Chondrocyte (in vitro differentiated cells): ENCODE results near the gene KIAA1328. TPM values are rescaled to one million over a fixed set of nuclear protein-coding genes. Genes with fewer than 3 reads are reported as not detected.

ENCODE experiments used
- DNase-seq: peaks from one replicate; pipeline ENCODE4 v3.0.0; 2021; ENCODE audit warnings: mixed read lengths, low spot score
- H3K27ac Mint-ChIP-seq: one replicate; pipeline ENCODE4 v1.8.0; 2021; ENCODE audit warnings: mild to moderate bottlenecking, moderate library complexity, mixed read lengths; ENCODE audit not compliant: unreplicated experiment
- H3K27me3 Mint-ChIP-seq: 2 replicates; pipeline ENCODE4 v1.8.0; 2021; ENCODE audit warnings: low read depth, mixed read lengths
- H3K36me3 Mint-ChIP-seq: 2 replicates; pipeline ENCODE4 v1.8.0; 2021; ENCODE audit warnings: low read depth, mixed read lengths
- H3K4me1 Mint-ChIP-seq: 2 replicates; pipeline ENCODE4 v1.8.0; 2021; ENCODE audit warnings: low read depth, mild to moderate bottlenecking, mixed read lengths
- H3K4me3 Mint-ChIP-seq: one replicate; pipeline ENCODE4 v1.8.0; 2021; ENCODE audit warnings: mild to moderate bottlenecking, moderate library complexity, mixed read lengths; ENCODE audit not compliant: unreplicated experiment
- H3K9me3 Mint-ChIP-seq: 2 replicates; pipeline ENCODE4 v1.8.0; 2021; ENCODE audit warnings: low read depth, mixed read lengths
- CTCF ChIP-seq: fragments of 200-600 bp; sonication (generic); IDR thresholded peaks from 2 replicates; pipeline ENCODE4 v1.5.0; 2021; ENCODE audit warnings: antibody characterized with exemption, mild to moderate bottlenecking, moderate library complexity
- total RNA-seq: library from RNA; stranded (reverse); gene quantifications from 3 replicates; pipeline ENCODE4 v1.2.1, GENCODE V29; 2021

Gene KIAA1328
- total RNA-seq, 1 donor from 2014 or later: 6.3 TPM

DNA sequence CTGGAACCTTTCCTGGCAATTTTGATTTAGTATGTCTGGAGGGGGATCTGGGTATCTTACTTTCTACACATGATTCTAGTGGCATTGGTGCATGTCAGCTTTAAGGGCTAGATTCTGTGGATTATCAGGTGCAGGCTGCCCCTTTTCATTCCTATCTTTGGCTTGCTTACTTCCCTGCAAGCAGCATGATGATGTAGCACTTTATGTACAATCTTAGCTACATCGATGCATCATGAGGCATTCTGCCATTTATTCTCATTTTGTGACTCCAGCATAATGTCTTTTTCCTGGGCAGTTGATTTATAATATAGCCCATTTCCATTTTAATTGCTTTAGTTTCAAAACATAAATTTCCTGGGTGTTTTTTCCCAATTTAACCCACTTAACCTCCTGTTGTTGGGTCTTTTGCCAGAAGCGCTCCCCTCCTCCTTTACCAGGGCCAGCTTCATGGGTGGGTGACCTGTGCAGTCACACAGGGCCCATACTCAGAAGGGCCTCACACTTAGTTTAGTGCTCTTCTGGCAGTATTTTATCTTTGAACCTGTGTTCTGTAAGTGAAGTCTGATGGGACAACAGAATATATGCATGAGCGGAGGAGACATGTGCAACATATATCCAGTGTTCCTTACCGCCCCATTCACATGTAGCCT is 36.2 kb upstream of the KIAA1328 start:
- Mint-ChIP-seq H3K9me3 (no peaks in the 10 kb centered on the region), H3K36me3 (peaks cover 38% of the 10 kb centered on the region), H3K4me1 (no peaks in the 10 kb centered on the region), H3K4me3 (no peak overlapping the region), H3K27ac (no peak overlapping the region), H3K27me3 (no peaks in the 10 kb centered on the region)
- no peak for DNase-seq
- no peak for TF ChIP-seq CTCF

- Mint-ChIP-seq H3K27me3 (no peaks in the 10 kb centered on the region), H3K4me3 (no peak overlapping the region), H3K27ac (peak overlapping the region; percentile 24), H3K36me3 (peaks cover 56% of the 10 kb centered on the region), H3K4me1 (peaks cover 5% of the 10 kb centered on the region), H3K9me3 (peaks cover 4% of the 10 kb centered on the region)
- no peak for TF ChIP-seq CTCF
- DNase-seq: no peak
These were observed 30.0 kb upstream of the KIAA1328 start for GRCh38 chr18:36798738-36799473.

DNA sequence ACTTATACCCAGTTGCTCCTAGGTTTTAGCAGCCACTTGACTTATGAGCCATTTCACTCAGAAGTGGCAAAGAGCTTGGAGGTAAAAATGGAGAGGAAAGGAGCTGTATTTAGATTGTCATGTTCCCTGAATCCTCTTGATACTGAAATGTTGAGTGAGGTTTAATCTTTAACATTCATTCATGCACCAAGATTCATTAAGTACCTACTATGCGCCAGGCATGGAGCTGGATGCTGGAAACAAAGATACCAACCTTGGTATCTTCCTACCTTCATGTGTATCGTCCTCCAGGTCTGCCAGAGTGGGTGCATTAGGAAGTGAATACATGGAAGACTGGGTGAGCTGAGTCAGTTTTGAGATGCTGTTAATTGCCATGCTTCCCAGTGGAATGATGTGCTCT is 23.8 kb upstream of the KIAA1328 start:
- Mint-ChIP-seq H3K4me3 (no peak overlapping the region), H3K4me1 (peaks cover 15% of the 10 kb centered on the region), H3K9me3 (peaks cover 4% of the 10 kb centered on the region), H3K36me3 (peaks cover 55% of the 10 kb centered on the region), H3K27me3 (no peaks in the 10 kb centered on the region), H3K27ac (no peak overlapping the region)
- no peak for DNase-seq
- no peak for TF ChIP-seq CTCF

DNA sequence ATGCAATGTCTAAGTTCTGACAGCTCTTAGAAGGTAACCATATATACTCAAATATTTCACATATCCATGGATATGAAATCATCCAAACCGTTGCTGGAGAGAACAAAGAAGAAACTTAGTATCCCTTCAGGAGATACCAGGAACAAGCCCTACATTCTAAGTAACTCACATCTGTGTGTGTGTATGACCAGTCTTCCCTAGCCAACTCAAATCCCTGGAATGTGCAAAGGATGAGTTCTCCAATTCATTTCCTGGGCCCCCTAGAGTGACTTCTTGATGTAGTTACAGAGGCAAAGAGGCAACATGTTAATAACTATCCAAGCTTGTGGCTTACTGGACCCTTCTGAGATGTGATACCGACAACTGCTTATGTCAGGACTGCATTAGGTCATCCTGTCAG is 20.2 kb upstream of the KIAA1328 start:
- TF ChIP-seq CTCF: no peak
- Mint-ChIP-seq H3K36me3 (peaks cover 39% of the 10 kb centered on the region), H3K27ac (no peak overlapping the region), H3K27me3 (no peaks in the 10 kb centered on the region), H3K9me3 (no peaks in the 10 kb centered on the region), H3K4me1 (peaks cover 28% of the 10 kb centered on the region), H3K4me3 (no peak overlapping the region)
- no peak for DNase-seq

DNA sequence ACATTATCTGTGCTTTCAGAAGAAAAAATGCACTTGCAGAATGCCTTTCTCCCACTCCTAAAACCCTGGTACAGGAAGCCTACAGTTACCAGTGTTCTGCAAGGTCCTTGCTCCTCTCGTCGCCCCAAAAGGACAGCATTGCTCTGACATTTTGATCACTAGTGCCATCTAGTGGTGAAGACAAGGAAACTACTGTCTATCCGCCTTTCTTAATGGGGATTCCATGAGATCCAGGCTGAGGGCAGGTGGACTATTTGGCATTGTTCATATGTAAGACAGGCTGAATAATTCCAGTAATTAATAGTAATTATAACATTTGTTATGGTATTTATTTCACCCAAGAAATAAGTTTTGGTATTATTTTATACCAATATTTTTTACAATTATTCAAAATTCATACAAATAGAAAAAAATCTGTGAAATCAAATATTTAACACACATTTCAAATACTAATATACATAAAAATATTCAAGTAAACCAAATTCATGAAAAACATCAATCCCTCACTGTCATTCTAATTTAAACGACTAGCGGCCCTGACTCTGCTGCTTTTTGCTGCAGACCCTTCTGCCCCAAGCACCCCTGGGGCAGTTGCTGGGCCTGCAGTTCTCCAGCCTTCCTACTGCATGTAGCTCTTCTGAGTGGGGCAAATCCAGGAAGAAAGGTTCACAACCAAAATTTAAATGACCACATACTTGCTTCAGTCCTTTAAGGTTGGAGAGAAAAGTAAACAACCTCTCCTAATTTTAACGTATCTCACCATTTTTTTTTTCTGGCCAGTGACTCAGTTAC is 19.1 kb upstream of the KIAA1328 start:
- Mint-ChIP-seq H3K4me3 (no peak overlapping the region), H3K9me3 (no peaks in the 10 kb centered on the region), H3K27me3 (no peaks in the 10 kb centered on the region), H3K27ac (no peak overlapping the region), H3K4me1 (peaks cover 28% of the 10 kb centered on the region), H3K36me3 (peaks cover 32% of the 10 kb centered on the region)
- peak; percentile 94 for TF ChIP-seq CTCF
- no peak for DNase-seq
